Stomach (tissue), 9 donors: ENCODE data around the gene TMEM132C. TPM values are rescaled to one million over a fixed set of nuclear protein-coding genes. Genes with fewer than 3 reads are reported as not detected.

ENCODE experiments used
- DNase-seq, 2 donors: peaks; one replicate each; pipeline versions ENCODE4 v3.0.0 to v3.0.0-alpha.2; 2013 to 2019
- H3K27ac ChIP-seq, 5 donors: fragments of 200-600 bp in 4 of 5; sonication (generic) in 4 of 5; one replicate each; pipeline ENCODE4 v1.5.1; 2013 to 2019; ENCODE audit warnings: mild to moderate bottlenecking in 1 of 5, moderate library complexity in 1 of 5
- H3K27me3 ChIP-seq, 3 donors: fragments of 200-600 bp; sonication (generic); one replicate each; pipeline ENCODE4 v1.5.1; 2017 to 2019; ENCODE audit warnings: mixed run types in 1 of 3
- H3K36me3 ChIP-seq, 4 donors: fragments of 200-600 bp; sonication (generic); 1 replicate in 3 of 4; 2 replicates in 1 of 4; pipeline ENCODE4 v1.5.1; 2016 to 2019
- H3K4me1 ChIP-seq, 4 donors: fragments of 200-600 bp; sonication (generic); one replicate each; pipeline ENCODE4 v1.5.1; 2016 to 2019
- H3K4me3 ChIP-seq, 4 donors: fragments of 200-600 bp; sonication (generic) in 3 of 4; one replicate each; pipeline ENCODE4 v1.5.1; 2016 to 2019; ENCODE audit warnings: mild to moderate bottlenecking in 1 of 4
- H3K9me3 ChIP-seq, 4 donors: fragments of 200-600 bp; sonication (generic); one replicate each; pipeline ENCODE4 v1.5.1; 2016 to 2019
- EP300 ChIP-seq: sonication (generic); formaldehyde crosslinking; IDR thresholded peaks from one replicate; pipeline ENCODE4 v1.6.1; 2017; ENCODE audit warnings: antibody characterized with exemption
- POLR2A ChIP-seq, 4 donors: fragments of 450-650 bp; IDR thresholded peaks; one replicate each; pipeline ENCODE4 v1.6.1; 2016; ENCODE audit warnings: antibody characterized with exemption in 4 of 4, control low read depth in 2 of 4, mild to moderate bottlenecking in 1 of 4, moderate library complexity in 1 of 4
- POLR2AphosphoS5 ChIP-seq, 3 donors: sonication (generic); formaldehyde crosslinking; IDR thresholded peaks; one replicate each; pipeline ENCODE4 v1.6.1; 2016; ENCODE audit warnings: antibody characterized with exemption in 3 of 3
- WGBS, 5 donors: extraction: QIAGEN DNeasy Blood & Tissue Kit in 3 of 5; methylation state at CpG; one replicate each; pipeline versions ENCODE4 v1.1.5 to v1.1.7; 2013 to 2018; 5-methylcytosine and 5-hydroxymethylcytosine counted together
- intact Hi-C: fragments of 100-400 bp; cut with DNase I; formaldehyde crosslinking; loops from one replicate; pipeline ENCODE4 v1.15.1; 2023; ENCODE audit warnings: low total_unique reads
- polyA plus RNA-seq, 3 donors: library from polyadenylated mRNA; stranded (reverse); fragments of 200-250 nt; gene quantifications; one replicate each; pipeline ENCODE4 v1.2.3, GENCODE V29; 2013
- total RNA-seq, 5 donors: library from RNA; depleted of rRNA; stranded (reverse); fragments of >200 nt; gene quantifications; one replicate each; pipeline versions ENCODE4 v1.1.0 to v1.2.3, GENCODE V29; 2014 to 2016
- TF ChIP-seq, protein P1 (sequence below), 7 experiments: fragments of 450-650 bp in 4 of 7; fragments of 200-600 bp in 3 of 7; sonication (generic) in 3 of 7; IDR thresholded peaks; one replicate each; pipeline ENCODE4 v1.5.1; 2016 to 2019; ENCODE audit warnings: antibody characterized with exemption in 7 of 7, control low read depth in 2 of 7, mild to moderate bottlenecking in 1 of 7
- donor health status: healthy with polysubstance abuse.
- donor health status: Bipolar disorder and iron deficiency.
- donor health status: healthy.

Gene TMEM132C
- total and polyA plus RNA-seq, 8 donors, result under 0.01 to 12.8 (median 0.94) TPM

GRCh38 chr12:128421375-128421774, 154.4 kb downstream of the TMEM132C start:
- Histone ChIP-seq H3K4me3 (no peak overlapping the region), H3K4me1 (no peaks in the 10 kb centered on the region), H3K27me3 (no peaks in the 10 kb centered on the region), H3K36me3 (no peaks in the 10 kb centered on the region), H3K9me3 (peaks cover 0 to 8% (median 0%) of the 10 kb centered on the region in 4 donors), H3K27ac (no peak overlapping the region)
- DNase-seq, result peak in 1 of 2 donors; percentile 41
- WGBS, 5 donors, result 65 to 83% (median 72%) methylated on average over 7 of the region's 7 CpGs
- TF ChIP-seq POLR2AphosphoS5 (IDR thresholded peaks at IDR 0.05) (no peak), EP300 (no peak), POLR2A (IDR thresholded peaks at IDR 0.05) (no peak)
- TF ChIP-seq, protein P1, sequence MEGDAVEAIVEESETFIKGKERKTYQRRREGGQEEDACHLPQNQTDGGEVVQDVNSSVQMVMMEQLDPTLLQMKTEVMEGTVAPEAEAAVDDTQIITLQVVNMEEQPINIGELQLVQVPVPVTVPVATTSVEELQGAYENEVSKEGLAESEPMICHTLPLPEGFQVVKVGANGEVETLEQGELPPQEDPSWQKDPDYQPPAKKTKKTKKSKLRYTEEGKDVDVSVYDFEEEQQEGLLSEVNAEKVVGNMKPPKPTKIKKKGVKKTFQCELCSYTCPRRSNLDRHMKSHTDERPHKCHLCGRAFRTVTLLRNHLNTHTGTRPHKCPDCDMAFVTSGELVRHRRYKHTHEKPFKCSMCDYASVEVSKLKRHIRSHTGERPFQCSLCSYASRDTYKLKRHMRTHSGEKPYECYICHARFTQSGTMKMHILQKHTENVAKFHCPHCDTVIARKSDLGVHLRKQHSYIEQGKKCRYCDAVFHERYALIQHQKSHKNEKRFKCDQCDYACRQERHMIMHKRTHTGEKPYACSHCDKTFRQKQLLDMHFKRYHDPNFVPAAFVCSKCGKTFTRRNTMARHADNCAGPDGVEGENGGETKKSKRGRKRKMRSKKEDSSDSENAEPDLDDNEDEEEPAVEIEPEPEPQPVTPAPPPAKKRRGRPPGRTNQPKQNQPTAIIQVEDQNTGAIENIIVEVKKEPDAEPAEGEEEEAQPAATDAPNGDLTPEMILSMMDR (IDR thresholded peaks at IDR 0.05), result no peak
- intact Hi-C loops, result no loop called here

GRCh38 chr12:128423205-128423604, 156.2 kb downstream of the TMEM132C start:
- intact Hi-C loops, result no loop called here

GRCh38 chr12:128424931-128425431, 158.0 kb downstream of the TMEM132C start:
- intact Hi-C loops, result no loop called here
- TF ChIP-seq, protein P1 (IDR thresholded peaks at IDR 0.05), result no peak
- TF ChIP-seq EP300, result no peak
- TF ChIP-seq POLR2AphosphoS5 (IDR thresholded peaks at IDR 0.05), result no peak
- TF ChIP-seq POLR2A (IDR thresholded peaks at IDR 0.05), result no peak
- Histone ChIP-seq H3K4me1 (no peaks in the 10 kb centered on the region), H3K27ac (no peak overlapping the region), H3K36me3 (no peaks in the 10 kb centered on the region), H3K9me3 (peaks cover 0 to 8% (median 0%) of the 10 kb centered on the region in 4 donors), H3K27me3 (peaks cover 0 to 8% (median 0%) of the 10 kb centered on the region in 3 donors), H3K4me3 (no peak overlapping the region)
- WGBS, 5 donors, result 79 to 86% (median 81%) methylated on average over 7 of the region's 7 CpGs
- no peak for DNase-seq

More at GRCh38 chr12:128423205-128423604, 156.2 kb downstream of the TMEM132C start:
- H3K9me3 ChIP-seq, result peaks cover 0 to 8% (median 0%) of the 10 kb centered on the region in 4 donors
- TF ChIP-seq EP300 (no peak), POLR2AphosphoS5 (IDR thresholded peaks at IDR 0.05) (no peak), POLR2A (IDR thresholded peaks at IDR 0.05) (no peak)
- TF ChIP-seq, protein P1 (IDR thresholded peaks at IDR 0.05), result no peak
- no peaks in the 10 kb centered on the region for H3K36me3 ChIP-seq
- H3K4me1 ChIP-seq, result no peaks in the 10 kb centered on the region
- H3K27ac ChIP-seq, result no peak overlapping the region
- H3K27me3 ChIP-seq, result peaks cover 0 to 8% (median 0%) of the 10 kb centered on the region in 3 donors
- no peak overlapping the region for H3K4me3 ChIP-seq
- 69 to 83% (median 71%) methylated on average over 2 of the region's 2 CpGs for WGBS, 5 donors
- DNase-seq, result no peak

DNA sequence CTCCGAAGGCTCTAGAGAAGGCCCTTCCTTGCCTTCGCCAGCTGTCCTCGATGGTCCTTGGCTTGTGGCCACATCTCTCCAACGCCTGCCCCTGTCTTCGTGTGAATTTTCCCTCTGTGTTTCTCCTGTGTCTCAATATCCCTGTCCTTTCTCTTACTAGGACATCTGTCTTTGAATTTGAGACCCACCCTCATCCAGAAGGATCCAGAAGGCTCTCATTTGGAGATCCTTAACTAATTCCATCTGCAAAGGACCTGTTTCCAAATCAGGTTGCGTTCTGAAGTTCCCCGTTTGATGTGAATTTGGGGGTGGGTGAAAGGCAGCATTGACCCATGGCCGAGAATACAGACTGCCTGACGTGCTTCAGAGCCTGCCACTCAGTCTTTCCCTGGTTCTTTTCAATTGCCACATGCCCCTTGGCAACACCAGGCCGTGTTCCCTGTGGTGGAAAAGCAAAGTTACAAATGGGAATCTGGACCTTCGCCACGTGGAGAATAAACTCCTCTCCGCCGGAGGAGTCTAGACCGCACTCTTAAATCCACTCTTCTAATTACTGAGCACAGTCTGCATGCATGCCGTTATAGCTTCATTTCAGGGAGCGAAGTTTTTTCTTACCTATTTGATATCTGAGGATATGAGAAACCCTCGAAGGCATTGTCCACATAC, 158.8 kb downstream of the TMEM132C start:
- TF ChIP-seq EP300, result no peak
- no peak for TF ChIP-seq POLR2AphosphoS5 (IDR thresholded peaks at IDR 0.05)
- no peak for TF ChIP-seq POLR2A (IDR thresholded peaks at IDR 0.05)
- TF ChIP-seq, protein P1 (IDR thresholded peaks at IDR 0.05), result no peak
- Histone ChIP-seq H3K9me3 (peaks cover 0 to 8% (median 0%) of the 10 kb centered on the region in 4 donors), H3K36me3 (no peaks in the 10 kb centered on the region), H3K27me3 (peaks cover 0 to 8% (median 0%) of the 10 kb centered on the region in 3 donors), H3K4me3 (no peak overlapping the region), H3K4me1 (no peaks in the 10 kb centered on the region), H3K27ac (no peak overlapping the region)
- DNase-seq, result no peak
- intact Hi-C loops, result no loop called here
- WGBS, 5 donors, result 71 to 82% (median 81%) methylated on average over 18 of the region's 18 CpGs
